Activated CD4-positive, alpha-beta T cell treated with anti-CD3 and anti-CD28 coated beads for 1 hour (primary cell): ENCODE data around the gene DPY19L1.
"Not testable (repeated sequence)": the region's sequence is repeated elsewhere in the genome, so short reads cannot be mapped to it uniquely, and the experiment has no call there.

Experiments used
- DNase-seq: peaks from one replicate; pipeline ENCODE4 v3.0.0-alpha.2; 2020

Gene DPY19L1

GRCh38 chr7:34984140-34984539 lies 53.1 kb downstream of the DPY19L1 start:
- DNase-seq, result not testable (repeated sequence)

- no peak for DNase-seq
Observed at GRCh38 chr7:34982371-34983019, 54.8 kb downstream of the DPY19L1 start.

DNA sequence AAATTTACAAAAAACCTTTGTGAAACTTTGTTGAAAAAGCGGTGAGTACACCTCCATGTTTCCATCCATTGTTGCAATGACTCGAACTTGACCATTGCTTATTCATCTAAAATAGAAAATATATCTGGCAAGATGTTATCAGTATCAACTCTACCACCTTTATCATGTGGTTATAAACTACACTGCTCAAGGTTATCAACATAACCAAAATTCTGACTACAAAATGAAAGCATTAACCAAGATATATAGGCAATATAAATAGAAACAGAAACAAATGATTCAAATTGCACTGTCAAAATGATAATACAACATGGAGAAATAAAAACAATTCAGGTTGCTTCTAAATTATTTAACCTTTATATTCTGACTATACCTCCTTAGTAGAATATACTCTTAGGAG lies 58.2 kb downstream of the DPY19L1 start:
- DNase-seq, result not testable (repeated sequence)

- no peak for DNase-seq
Observed at GRCh38 chr7:34973400-34973760, 63.9 kb downstream of the DPY19L1 start.

DNA sequence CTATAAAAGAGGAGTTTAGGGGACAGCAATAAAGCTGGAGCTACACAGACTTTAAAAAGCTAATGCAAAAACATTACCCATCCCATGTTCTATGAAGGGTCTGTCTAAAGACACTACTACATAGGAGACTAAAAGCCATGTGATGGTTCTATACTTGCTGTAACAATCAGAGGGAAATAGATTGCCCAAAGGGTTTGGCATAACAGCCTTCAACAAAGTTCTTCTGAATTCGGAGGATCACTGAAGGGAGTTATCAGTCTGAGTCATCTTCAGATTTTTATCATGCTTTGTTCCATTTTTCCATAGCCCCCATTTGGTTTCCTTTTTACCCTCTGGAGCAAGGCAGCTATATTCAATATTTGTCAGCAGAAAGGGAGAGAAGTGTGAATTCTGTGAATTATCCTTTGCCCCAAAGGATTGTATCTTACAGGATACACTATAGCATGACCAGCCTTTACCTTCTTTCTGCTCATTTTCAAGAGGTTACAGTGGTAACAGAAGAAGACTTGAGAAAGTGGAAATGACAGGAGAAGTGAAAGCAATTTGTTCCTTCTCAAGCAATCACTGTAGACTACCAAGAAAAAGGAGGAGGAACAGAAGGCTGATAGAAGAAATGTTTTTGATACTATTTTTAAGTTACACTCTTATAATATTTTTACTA lies 64.4 kb downstream of the DPY19L1 start:
- DNase-seq, result not testable (repeated sequence)

- DNase-seq, result not testable (repeated sequence)
Observed at GRCh38 chr7:34967818-34968217, 69.5 kb downstream of the DPY19L1 start.

- DNase-seq, result not testable (repeated sequence)
Observed at GRCh38 chr7:34966504-34966903, 70.8 kb downstream of the DPY19L1 start.

- no peak for DNase-seq
Observed at GRCh38 chr7:34958021-34958420, 79.3 kb downstream of the DPY19L1 start.

- no peak for DNase-seq
Observed at GRCh38 chr7:34952822-34953221, 84.5 kb downstream of the DPY19L1 start.

- DNase-seq, result no peak
Observed at GRCh38 chr7:34949361-34949760, 87.9 kb downstream of the DPY19L1 start.

GRCh38 chr7:34947427-34947826 lies 89.9 kb downstream of the DPY19L1 start:
- DNase-seq, result not testable (repeated sequence)

- no peak for DNase-seq
Observed at GRCh38 chr7:34946486-34946885, 90.8 kb downstream of the DPY19L1 start.

DNA sequence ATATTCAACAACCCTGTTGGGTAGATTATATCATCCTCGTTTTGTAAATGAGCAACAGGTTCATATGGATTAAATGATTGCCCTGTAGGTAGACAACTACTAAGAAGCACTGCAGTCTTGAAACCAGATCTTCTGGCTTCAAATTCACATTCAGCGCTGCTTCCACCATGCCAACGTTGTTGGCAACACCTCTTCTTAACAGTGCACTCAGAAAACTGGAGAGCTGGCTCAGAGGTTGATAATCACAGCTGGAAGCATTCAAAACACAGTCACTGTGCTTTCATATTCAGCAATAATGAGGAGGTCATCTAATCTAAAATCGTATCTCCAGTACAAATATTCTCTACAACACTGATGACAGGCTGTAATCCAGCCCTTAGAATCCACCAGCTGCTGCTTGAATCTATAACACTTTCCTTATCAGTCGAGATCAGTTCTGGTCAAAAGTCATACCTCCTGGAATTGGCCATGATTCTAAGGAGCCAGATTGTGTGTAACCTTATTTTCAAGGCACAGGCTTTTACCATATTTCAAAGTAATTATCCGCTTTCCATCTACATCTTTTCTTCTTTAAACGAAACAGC lies 91.3 kb downstream of the DPY19L1 start:
- not testable (repeated sequence) for DNase-seq

- DNase-seq, result no peak
Observed at GRCh38 chr7:34939175-34939574, 98.1 kb downstream of the DPY19L1 start.

- not testable (repeated sequence) for DNase-seq
Observed at GRCh38 chr7:34935735-34936165, 101.5 kb downstream of the DPY19L1 start.

- DNase-seq, result no peak
Observed at GRCh38 chr7:34931739-34932138, 105.5 kb downstream of the DPY19L1 start.

GRCh38 chr7:34929783-34930182 lies 107.5 kb downstream of the DPY19L1 start:
- not testable (repeated sequence) for DNase-seq

- DNase-seq, result no peak
Observed at GRCh38 chr7:34928560-34928959, 108.7 kb downstream of the DPY19L1 start.

DNA sequence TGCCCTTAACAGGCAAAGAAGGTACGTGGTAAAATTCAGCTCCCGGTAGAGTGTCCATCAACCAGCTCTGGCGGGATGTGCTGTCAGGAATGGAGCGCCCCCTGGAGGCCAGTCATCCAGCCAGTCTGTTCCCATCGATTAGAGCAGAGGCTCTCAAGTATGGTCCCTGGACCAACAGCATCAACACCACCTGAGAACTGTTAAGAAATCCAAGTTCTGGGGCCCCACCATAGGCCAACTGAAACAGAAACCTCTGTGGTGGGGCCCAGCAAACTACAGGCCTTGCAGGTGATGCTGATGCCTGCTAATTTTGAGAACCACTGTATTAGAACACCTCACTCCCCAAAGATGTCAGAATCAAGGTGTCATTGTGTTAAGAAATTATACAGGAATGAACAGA lies 109.2 kb downstream of the DPY19L1 start:
- DNase-seq, result peak; percentile 16

- DNase-seq, result not testable (repeated sequence)
Observed at GRCh38 chr7:34920470-34920869, 116.8 kb downstream of the DPY19L1 start.

- not testable (repeated sequence) for DNase-seq
Observed at GRCh38 chr7:34919038-34919437, 118.2 kb downstream of the DPY19L1 start.

DNA sequence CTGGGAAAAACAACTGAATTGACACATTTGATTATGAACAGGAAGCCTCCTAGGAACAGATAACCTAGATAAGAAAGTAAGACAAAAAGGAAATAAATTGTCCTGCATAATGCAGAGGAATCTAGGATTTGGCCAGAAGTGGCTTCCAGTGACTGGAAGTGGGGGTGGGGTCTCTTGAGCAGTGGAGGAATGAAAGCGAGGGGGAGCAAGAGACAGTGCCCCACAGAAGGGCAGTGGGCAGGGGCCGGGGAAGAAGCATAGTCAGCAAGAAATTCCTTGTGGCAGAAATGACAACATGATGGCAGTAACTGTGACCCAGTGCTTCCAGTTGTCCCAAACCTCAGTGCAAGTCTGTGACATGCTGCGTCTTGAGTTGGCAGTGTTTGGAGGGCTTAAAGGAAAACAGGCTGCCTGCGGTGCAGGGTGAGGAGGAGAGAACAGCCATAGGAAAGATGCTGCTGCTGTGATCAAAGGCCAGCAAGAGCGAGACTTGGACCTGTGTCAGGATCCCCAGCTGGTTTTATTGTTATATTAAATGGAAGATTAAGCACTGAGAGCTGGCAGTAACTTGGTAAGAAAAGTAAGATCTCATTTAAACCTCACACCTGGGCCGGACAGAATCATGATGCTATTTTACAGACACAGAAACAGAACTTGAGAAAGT lies 119.0 kb downstream of the DPY19L1 start:
- not testable (repeated sequence) for DNase-seq

DNA sequence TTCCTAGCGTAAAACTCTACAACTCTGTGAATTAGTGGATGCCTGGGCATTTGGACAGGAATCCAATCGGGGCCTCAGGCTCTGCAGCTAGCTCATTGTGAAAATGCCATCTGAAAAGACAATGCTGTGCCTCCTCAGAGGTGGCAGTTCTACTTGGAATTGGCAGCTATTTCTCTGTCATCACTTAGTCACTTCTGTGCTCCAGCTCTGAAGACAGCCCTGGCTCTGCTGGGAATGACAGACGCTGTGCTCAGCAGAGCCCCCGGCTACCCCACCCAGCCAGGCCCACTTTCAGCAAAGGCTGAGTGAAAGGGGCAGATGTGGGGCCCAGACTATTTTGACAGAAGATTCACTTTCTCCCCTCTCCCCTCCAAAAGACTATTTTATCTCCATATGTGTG lies 119.8 kb downstream of the DPY19L1 start:
- not testable (repeated sequence) for DNase-seq

DNA sequence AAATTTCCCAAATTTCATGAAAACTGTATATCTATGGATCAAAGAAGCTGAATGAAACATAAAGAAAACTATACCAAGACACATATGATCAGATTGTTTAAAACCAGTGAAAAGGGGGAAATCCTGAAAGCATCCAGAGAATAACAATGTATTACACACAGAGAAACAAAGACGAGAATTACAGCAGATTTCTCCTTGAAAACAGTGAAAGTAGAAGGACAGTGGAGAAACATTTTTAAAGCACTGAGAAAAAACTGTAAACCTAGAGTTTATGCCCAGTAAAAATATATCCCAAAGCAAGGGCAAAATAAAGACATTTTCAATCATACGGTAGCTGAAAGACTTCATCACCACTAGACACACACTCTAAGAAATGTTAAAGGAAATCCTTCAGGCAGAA lies 121.0 kb downstream of the DPY19L1 start:
- DNase-seq, result no peak
